ENCODE results near the gene BRD3.
"Not testable (repeated sequence)": the region's sequence is repeated elsewhere in the genome, so short reads cannot be mapped to it uniquely, and the experiment has no call there.

The BRD3 gene

GRCh38 chr9:134085674-134086073 is 17.8 kb upstream of the BRD3 start:
- Histone ChIP-seq H3F3A (ENCODE audit: insufficient read depth) (no peaks in the 10 kb centered on the region), H3K9me3 (ENCODE audit: insufficient read depth, low read length) (no peaks in the 10 kb centered on the region), H3K36me3 (ENCODE audit: low read length) (no peaks in the 10 kb centered on the region), H3K27ac (ENCODE audit: low read depth, low read length) (no peak overlapping the region), H3K4me2 (ENCODE audit: low read depth, low read length, poor library complexity, severe bottlenecking) (no peak overlapping the region), H3K27me3 (ENCODE audit: low read length) (no peaks in the 10 kb centered on the region), H2AFZ (ENCODE audit: low read depth, low read length, severe bottlenecking) (no peak overlapping the region), H3K4me3 (ENCODE audit: insufficient read depth, low read length, poor library complexity, severe bottlenecking) (no peak overlapping the region), H3K79me2 (ENCODE audit: insufficient read depth, low read length) (no peaks in the 10 kb centered on the region), H3K9me2 (replicated peaks; ENCODE audit: insufficient read depth, low read length) (no peaks in the 10 kb centered on the region), H4K20me1 (ENCODE audit: low read depth, low read length) (no peaks in the 10 kb centered on the region), H3K9ac (ENCODE audit: low read length) (no peak overlapping the region)
- TF ChIP-seq CTCF (IDR thresholded peaks at IDR 0.05; ENCODE audit: insufficient read depth, low read length, poor library complexity, severe bottlenecking): no peak
- no peak for TF ChIP-seq EZH2phosphoT487 (conservative IDR thresholded peaks at IDR 0.05; ENCODE audit: low read length)

- H3K9me3 ChIP-seq (ENCODE audit: insufficient read depth, low read length): no peaks in the 10 kb centered on the region
- H3K79me2 ChIP-seq (ENCODE audit: insufficient read depth, low read length): no peaks in the 10 kb centered on the region
- no peaks in the 10 kb centered on the region for H3K27me3 ChIP-seq (ENCODE audit: low read length)
- H3F3A ChIP-seq (ENCODE audit: insufficient read depth): no peaks in the 10 kb centered on the region
- no peaks in the 10 kb centered on the region for H3K9me2 ChIP-seq (replicated peaks; ENCODE audit: insufficient read depth, low read length)
- no peak overlapping the region for H3K9ac ChIP-seq (ENCODE audit: low read length)
- no peaks in the 10 kb centered on the region for H4K20me1 ChIP-seq (ENCODE audit: low read depth, low read length)
- H3K4me3 ChIP-seq (ENCODE audit: insufficient read depth, low read length, poor library complexity, severe bottlenecking): no peak overlapping the region
- H2AFZ ChIP-seq (ENCODE audit: low read depth, low read length, severe bottlenecking): no peak overlapping the region
- TF ChIP-seq CTCF (IDR thresholded peaks at IDR 0.05; ENCODE audit: insufficient read depth, low read length, poor library complexity, severe bottlenecking) (no peak), EZH2phosphoT487 (conservative IDR thresholded peaks at IDR 0.05; ENCODE audit: low read length) (no peak)
- H3K36me3 ChIP-seq (ENCODE audit: low read length): no peaks in the 10 kb centered on the region
- H3K27ac ChIP-seq (ENCODE audit: low read depth, low read length): no peak overlapping the region
- no peak overlapping the region for H3K4me2 ChIP-seq (ENCODE audit: low read depth, low read length, poor library complexity, severe bottlenecking)
Observed at GRCh38 chr9:134083451-134083850, 15.6 kb upstream of the BRD3 start.

- Histone ChIP-seq H3K36me3 (ENCODE audit: low read length) (no peaks in the 10 kb centered on the region), H3K4me2 (ENCODE audit: low read depth, low read length, poor library complexity, severe bottlenecking) (no peak overlapping the region), H3K27ac (ENCODE audit: low read depth, low read length) (no peak overlapping the region), H3K9me2 (replicated peaks; ENCODE audit: insufficient read depth, low read length) (no peaks in the 10 kb centered on the region), H3K79me2 (ENCODE audit: insufficient read depth, low read length) (no peaks in the 10 kb centered on the region), H3F3A (ENCODE audit: insufficient read depth) (no peaks in the 10 kb centered on the region), H3K9ac (ENCODE audit: low read length) (no peak overlapping the region), H2AFZ (ENCODE audit: low read depth, low read length, severe bottlenecking) (no peak overlapping the region), H3K4me3 (ENCODE audit: insufficient read depth, low read length, poor library complexity, severe bottlenecking) (no peak overlapping the region), H3K27me3 (ENCODE audit: low read length) (no peaks in the 10 kb centered on the region), H3K9me3 (ENCODE audit: insufficient read depth, low read length) (no peaks in the 10 kb centered on the region), H4K20me1 (ENCODE audit: low read depth, low read length) (no peaks in the 10 kb centered on the region)
- no peak for TF ChIP-seq EZH2phosphoT487 (conservative IDR thresholded peaks at IDR 0.05; ENCODE audit: low read length)
- TF ChIP-seq CTCF (IDR thresholded peaks at IDR 0.05; ENCODE audit: insufficient read depth, low read length, poor library complexity, severe bottlenecking): no peak
Observed at GRCh38 chr9:134076644-134077043, 8.8 kb upstream of the BRD3 start.

- H2AFZ ChIP-seq (ENCODE audit: low read depth, low read length, severe bottlenecking); H3K4me3 ChIP-seq (ENCODE audit: insufficient read depth, low read length, poor library complexity, severe bottlenecking); H3K9me3 ChIP-seq (ENCODE audit: insufficient read depth, low read length); H3K27me3 ChIP-seq (ENCODE audit: low read length); H3K27ac ChIP-seq (ENCODE audit: low read depth, low read length); H3K36me3 ChIP-seq (ENCODE audit: low read length); H4K20me1 ChIP-seq (ENCODE audit: low read depth, low read length); H3K4me2 ChIP-seq (ENCODE audit: low read depth, low read length, poor library complexity, severe bottlenecking); H3K9me2 ChIP-seq (replicated peaks; ENCODE audit: insufficient read depth, low read length); H3K9ac ChIP-seq (ENCODE audit: low read length); H3K79me2 ChIP-seq (ENCODE audit: insufficient read depth, low read length); H3F3A ChIP-seq (ENCODE audit: insufficient read depth): not testable (repeated sequence)
Observed at GRCh38 chr9:134075689-134076088, 7.9 kb upstream of the BRD3 start.
